Endothelial cell of umbilical vein (primary cell): ENCODE measurements around the gene GATM. TPM values are rescaled to one million over a fixed set of nuclear protein-coding genes. Genes with fewer than 3 reads are reported as not detected.

Source experiments
- BruUV-seq: library from RNA; stranded (reverse); fragments of 400-500 nt; replicated peaks from 2 replicates; lab custom pipeline; 2021; lab: Mats Ljungman, UMichigan
- CTCF ChIA-PET: fragments of 300-600, 350-600 bp; sonication (Branson Sonifier 250); formaldehyde crosslinking; loops from one replicate; lab custom pipeline; 2021; ENCODE audit warnings: antibody characterized with exemption, inconsistent platforms; lab: Charles Lee
- POLR2A ChIA-PET: fragments of 300-600, 350-600 bp; sonication (Branson Sonifier 250); formaldehyde crosslinking; loops from one replicate; lab custom pipeline; 2021; ENCODE audit warnings: antibody characterized with exemption, inconsistent platforms; lab: Charles Lee
- DNase-seq: peaks from one replicate; pipeline ENCODE4 v3.0.0-alpha.2; 2011; ENCODE audit warnings: low read depth, low spot score
- FAIRE-seq: peaks from 2 replicates; lab custom pipeline; 2011; peaks lifted over from hg19 to GRCh38; lab: Jason Lieb, UNC
- H2AFZ ChIP-seq: 2 replicates; pipeline ENCODE4 v1.6.0; 2012; ENCODE audit warnings: low read depth, low read length, control low read depth, inconsistent platforms
- H3K27ac ChIP-seq: 2 replicates; pipeline ENCODE4 v1.5.1; 2011; ENCODE audit warnings: low read depth, mild to moderate bottlenecking, control low read depth, low read length, moderate library complexity; ENCODE audit not compliant: insufficient read depth
- H3K27me3 ChIP-seq, 2 experiments: 2 replicates each; pipeline versions ENCODE4 v1.6.0 to v1.6.1; 2011; ENCODE audit warnings: low read length in 2 of 2, mixed read lengths in 1 of 2; ENCODE audit not compliant: control insufficient read depth in 2 of 2, insufficient read depth in 2 of 2
- H3K36me3 ChIP-seq, 2 experiments: 2 replicates in 1 of 2; 3 replicates in 1 of 2; pipeline ENCODE4 v1.5.1; 2011; ENCODE audit warnings: low read length in 2 of 2, mild to moderate bottlenecking in 1 of 2, moderate library complexity in 1 of 2; ENCODE audit not compliant: control insufficient read depth in 2 of 2, insufficient read depth in 2 of 2; ENCODE audit errors: extremely low read depth in 1 of 2
- H3K4me1 ChIP-seq: 3 replicates; pipeline ENCODE4 v1.5.1; 2011; ENCODE audit warnings: mild to moderate bottlenecking, low read length; ENCODE audit not compliant: control insufficient read depth, insufficient read depth; ENCODE audit errors: extremely low read depth
- H3K4me2 ChIP-seq: 2 replicates; pipeline ENCODE4 v1.6.1; 2011; ENCODE audit warnings: low read length, control low read depth, mixed read lengths; ENCODE audit not compliant: insufficient read depth
- H3K4me3 ChIP-seq, 3 experiments: fragments of 200-600 bp in 1 of 3; sonication (generic), shearing (Covaris generic) in 1 of 3; replicated peaks in 1 of 3; 2 replicates each; pipeline ENCODE4 v1.5.1; 2011 to 2016; ENCODE audit warnings: control low read depth in 3 of 3, low read length in 3 of 3, mild to moderate bottlenecking in 2 of 3, inconsistent platforms in 1 of 3, low read depth in 1 of 3, moderate library complexity in 1 of 3; ENCODE audit not compliant: insufficient read depth in 1 of 3
- H3K79me2 ChIP-seq: 2 replicates; pipeline ENCODE4 v1.6.0; 2012; ENCODE audit warnings: low read length, inconsistent platforms; ENCODE audit not compliant: control insufficient read depth, insufficient read depth
- H3K9ac ChIP-seq: replicated peaks from 2 replicates; pipeline ENCODE3; 2011; ENCODE audit warnings: low read length, control low read depth; ENCODE audit not compliant: insufficient read depth; ENCODE audit errors: extremely low read depth
- H3K9me1 ChIP-seq: replicated peaks from 3 replicates; pipeline ENCODE4 v1.6.0; 2011; ENCODE audit warnings: mild to moderate bottlenecking, low read length; ENCODE audit not compliant: control insufficient read depth, insufficient read depth; ENCODE audit errors: extremely low read depth
- H3K9me3 ChIP-seq: replicated peaks from 2 replicates; pipeline ENCODE4 v1.5.1; 2012; ENCODE audit warnings: low read length, inconsistent platforms; ENCODE audit not compliant: control insufficient read depth, insufficient read depth
- H4K20me1 ChIP-seq: replicated peaks from 2 replicates; pipeline ENCODE3; 2011; ENCODE audit warnings: mild to moderate bottlenecking, low read length; ENCODE audit not compliant: control insufficient read depth, insufficient read depth; ENCODE audit errors: extremely low read depth
- EZH2 ChIP-seq: IDR thresholded peaks from 2 replicates; pipeline ENCODE4 v1.6.1; 2012; ENCODE audit warnings: borderline replicate concordance, low read depth, mild to moderate bottlenecking, moderate library complexity, low read length, inconsistent platforms; ENCODE audit not compliant: severe bottlenecking
- FOS ChIP-seq: IDR thresholded peaks from 2 replicates; pipeline ENCODE4 v1.6.1; 2011; ENCODE audit warnings: mild to moderate bottlenecking, low read length, moderate library complexity, borderline replicate concordance; ENCODE audit not compliant: insufficient read depth
- GATA2 ChIP-seq: IDR thresholded peaks from 2 replicates; pipeline ENCODE4 v1.7.0; 2011; ENCODE audit warnings: low read depth, mild to moderate bottlenecking, moderate library complexity, mixed read lengths, low read length; ENCODE audit not compliant: insufficient read length, insufficient read depth
- JUN ChIP-seq: IDR thresholded peaks from 2 replicates; pipeline ENCODE4 v1.6.1; 2011; ENCODE audit warnings: borderline replicate concordance, low read depth; ENCODE audit not compliant: insufficient read length, insufficient read depth
- MYC ChIP-seq: IDR thresholded peaks from one replicate; pipeline ENCODE4 v1.6.1; 2011; ENCODE audit warnings: mild to moderate bottlenecking, low read depth, low read length
- POLR2A ChIP-seq: IDR thresholded peaks from 2 replicates; pipeline ENCODE4 v1.6.1; 2012; ENCODE audit warnings: low read depth, mild to moderate bottlenecking, control low read depth, low read length
- POLR2AphosphoS5 ChIP-seq: IDR thresholded peaks from 2 replicates; pipeline ENCODE4 v1.6.1; 2012; ENCODE audit warnings: low read depth, mild to moderate bottlenecking, control low read depth, low read length, moderate library complexity; ENCODE audit not compliant: insufficient read depth
- dilution Hi-C: fragments of 300-500 bp; cut with MboI; formaldehyde crosslinking; loops from one replicate; pipeline ENCODE4 v1.15.0; 2019; ENCODE audit warnings: low sequenced_read_pairs; ENCODE audit not compliant: extremely low pct_ligation_motif_present
- intact Hi-C: fragments of 100-400 bp; cut with micrococcal nuclease; formaldehyde crosslinking; loops from one replicate; pipeline ENCODE4 v1.10.0; 2022
- polyA plus RNA-seq, 4 experiments: library from polyadenylated mRNA; depleted of rRNA in 3 of 4; stranded (reverse) in 3 of 4; unstranded in 1 of 4; fragments of >200 nt; gene quantifications; 2 replicates each; pipeline versions ENCODE4 v1.2.1 to v1.2.3, GENCODE V29; 2011 to 2012; ENCODE audit warnings: missing spikeins in 1 of 4
- total RNA-seq: library from RNA; stranded (reverse); gene quantifications from 2 replicates; pipeline ENCODE4 v1.2.3, GENCODE V29; 2021
- TF ChIP-seq, protein P1 (sequence below), 2 donors: IDR thresholded peaks; 1 replicate in 1 of 2; 2 replicates in 1 of 2; pipeline ENCODE4 v1.5.1; 2011; ENCODE audit warnings: low read length in 2 of 2, mild to moderate bottlenecking in 2 of 2, moderate library complexity in 2 of 2, control low read depth in 1 of 2, inconsistent platforms in 1 of 2, low read depth in 1 of 2; ENCODE audit not compliant: insufficient read depth in 1 of 2; ENCODE audit errors: extremely low read depth in 1 of 2
- TF ChIP-seq, protein P2 (sequence below): IDR thresholded peaks from 2 replicates; pipeline ENCODE4 v1.6.1; 2011; ENCODE audit not compliant: insufficient read depth, insufficient read length

The GATM gene
- total and polyA plus RNA-seq, 2 donors (not counting 3 experiments of a cell fraction or from before 2014, with no cell fraction given), result 0.21 to 0.60 TPM

DNA sequence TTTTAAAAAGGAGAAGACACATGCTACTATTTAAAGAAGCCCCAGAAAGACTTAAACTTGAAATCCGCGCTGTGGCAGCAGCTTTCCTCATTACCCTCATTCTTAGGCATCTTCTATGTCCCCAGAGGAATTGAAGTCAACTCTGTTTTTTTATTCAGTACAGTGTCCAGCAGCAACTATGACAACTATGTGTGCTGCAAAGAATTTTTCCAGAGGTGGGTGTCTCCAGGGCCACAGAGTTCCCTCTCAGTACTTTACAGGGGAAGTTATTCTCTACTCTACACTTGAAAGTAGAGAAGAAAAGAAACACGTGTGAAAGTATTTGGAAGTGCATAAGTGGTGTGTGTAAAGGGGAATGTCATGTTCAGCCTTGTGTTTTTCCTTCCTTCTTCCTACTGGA is 32.0 kb downstream of the GATM start:
- Histone ChIP-seq H3K9me3 (no peaks in the 10 kb centered on the region), H4K20me1 (no peaks in the 10 kb centered on the region), H2AFZ (no peak overlapping the region), H3K27ac (no peak overlapping the region), H3K4me2 (no peak overlapping the region), H3K9ac (no peak overlapping the region), H3K9me1 (no peaks in the 10 kb centered on the region), H3K4me3 (no peak overlapping the region), H3K4me1 (no peaks in the 10 kb centered on the region), H3K79me2 (no peaks in the 10 kb centered on the region), H3K27me3 (peaks cover 2% of the 10 kb centered on the region in 2 experiments), H3K36me3 (no peaks in the 10 kb centered on the region)
- dilution Hi-C loops (no loop called here), intact Hi-C loops (no loop called here)
- FAIRE-seq, result no peak
- DNase-seq, result no peak
- CTCF ChIA-PET, result no interaction called here
- POLR2A ChIA-PET, result no interaction called here
- TF ChIP-seq FOS (no peak), MYC (no peak)
- TF ChIP-seq, protein P1, sequence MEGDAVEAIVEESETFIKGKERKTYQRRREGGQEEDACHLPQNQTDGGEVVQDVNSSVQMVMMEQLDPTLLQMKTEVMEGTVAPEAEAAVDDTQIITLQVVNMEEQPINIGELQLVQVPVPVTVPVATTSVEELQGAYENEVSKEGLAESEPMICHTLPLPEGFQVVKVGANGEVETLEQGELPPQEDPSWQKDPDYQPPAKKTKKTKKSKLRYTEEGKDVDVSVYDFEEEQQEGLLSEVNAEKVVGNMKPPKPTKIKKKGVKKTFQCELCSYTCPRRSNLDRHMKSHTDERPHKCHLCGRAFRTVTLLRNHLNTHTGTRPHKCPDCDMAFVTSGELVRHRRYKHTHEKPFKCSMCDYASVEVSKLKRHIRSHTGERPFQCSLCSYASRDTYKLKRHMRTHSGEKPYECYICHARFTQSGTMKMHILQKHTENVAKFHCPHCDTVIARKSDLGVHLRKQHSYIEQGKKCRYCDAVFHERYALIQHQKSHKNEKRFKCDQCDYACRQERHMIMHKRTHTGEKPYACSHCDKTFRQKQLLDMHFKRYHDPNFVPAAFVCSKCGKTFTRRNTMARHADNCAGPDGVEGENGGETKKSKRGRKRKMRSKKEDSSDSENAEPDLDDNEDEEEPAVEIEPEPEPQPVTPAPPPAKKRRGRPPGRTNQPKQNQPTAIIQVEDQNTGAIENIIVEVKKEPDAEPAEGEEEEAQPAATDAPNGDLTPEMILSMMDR (IDR thresholded peaks at IDR 0.05; ENCODE audit: extremely low read depth in 1 of 2, insufficient read depth in 1 of 2, low read depth in 1 of 2, low read length in 2 of 2), result no peak
- no TSS peak for BruUV-seq

DNA sequence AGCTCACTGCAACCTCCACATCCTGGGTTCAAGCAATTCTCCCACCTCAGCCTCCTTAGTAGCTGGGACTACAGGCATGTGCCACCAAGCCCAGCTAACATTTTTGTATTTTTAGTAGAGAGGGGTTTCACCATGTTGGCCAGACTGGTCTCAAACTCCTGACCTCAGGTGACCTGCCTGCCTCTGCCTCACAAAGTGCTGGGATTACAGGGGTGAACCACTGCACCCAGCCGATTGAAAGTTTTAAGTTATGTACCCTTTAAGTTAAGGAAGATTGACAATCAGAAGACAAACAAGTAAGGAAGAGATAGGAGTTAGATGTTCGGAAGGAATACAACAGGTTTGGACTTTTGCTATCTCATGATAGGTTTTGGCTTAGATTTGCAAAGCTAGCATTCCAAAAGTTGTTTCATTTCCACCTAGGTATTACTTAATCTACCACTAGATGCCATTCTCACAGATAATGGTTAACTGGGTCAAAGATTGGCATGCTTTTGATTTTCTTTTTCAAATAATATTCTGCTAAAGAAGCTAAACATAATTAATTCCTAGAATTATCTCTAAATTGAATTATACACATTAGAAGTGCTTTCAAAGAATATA is 35.0 kb downstream of the GATM start:
- DNase-seq (no peak), FAIRE-seq (no peak)
- no peak overlapping the region for H3K27ac ChIP-seq
- intact Hi-C loops, result no loop called here
- no peaks in the 10 kb centered on the region for H3K9me3 ChIP-seq
- CTCF ChIA-PET, result interaction anchor here (1.4 to 2.0 kb wide), 2 partner anchors 15 to 17 kb away, joined by 3 to 5 read pairs; no protein-coding TSS in a partner anchor
- no peak overlapping the region for H3K4me3 ChIP-seq
- H3K79me2 ChIP-seq, result no peaks in the 10 kb centered on the region
- no peaks in the 10 kb centered on the region for H3K4me1 ChIP-seq
- no peaks in the 10 kb centered on the region for H3K9me1 ChIP-seq
- H3K9ac ChIP-seq, result no peak overlapping the region
- no peaks in the 10 kb centered on the region for H4K20me1 ChIP-seq
- H3K27me3 ChIP-seq, result peaks cover 2% of the 10 kb centered on the region in 2 experiments
- dilution Hi-C loops, result no loop called here
- no TSS peak for BruUV-seq
- H2AFZ ChIP-seq, result no peak overlapping the region
- TF ChIP-seq, protein P2, sequence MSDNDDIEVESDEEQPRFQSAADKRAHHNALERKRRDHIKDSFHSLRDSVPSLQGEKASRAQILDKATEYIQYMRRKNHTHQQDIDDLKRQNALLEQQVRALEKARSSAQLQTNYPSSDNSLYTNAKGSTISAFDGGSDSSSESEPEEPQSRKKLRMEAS, result no peak
- TF ChIP-seq GATA2, result no peak
- no peak for TF ChIP-seq POLR2A
- no peak for TF ChIP-seq EZH2
- TF ChIP-seq MYC, result no peak
- no peak for TF ChIP-seq POLR2AphosphoS5
- TF ChIP-seq JUN, result no peak
- POLR2A ChIA-PET, result no interaction called here
- H3K4me2 ChIP-seq, result no peak overlapping the region
- H3K36me3 ChIP-seq, result no peaks in the 10 kb centered on the region
